CD14-positive monocyte (primary cell): ENCODE data around the gene INPP5J. TPM values are rescaled to one million over a fixed set of nuclear protein-coding genes. Genes with fewer than 3 reads are reported as not detected.

Source experiments
- DNase-seq, 3 donors: peaks; one replicate each; pipeline ENCODE4 v3.0.0-alpha.2; 2011 to 2022
- H2AFZ ChIP-seq: 2 replicates; pipeline ENCODE4 v1.6.0; 2012; ENCODE audit warnings: mild to moderate bottlenecking, low read depth, low read length, inconsistent platforms; ENCODE audit not compliant: insufficient read depth, poor library complexity, severe bottlenecking
- H3K27ac ChIP-seq, 2 donors: 1 replicate in 1 of 2; 2 replicates in 1 of 2; pipeline ENCODE4 v1.5.1; 2012 to 2013; ENCODE audit warnings: low read length in 2 of 2, control low read depth in 1 of 2, inconsistent platforms in 1 of 2, low read depth in 1 of 2, mild to moderate bottlenecking in 1 of 2
- H3K27me3 ChIP-seq, 2 donors: one replicate each; pipeline versions ENCODE4 v1.6.0 to v1.6.1; 2011 to 2013; ENCODE audit warnings: low read length in 2 of 2; ENCODE audit not compliant: control insufficient read depth in 2 of 2, insufficient read depth in 2 of 2
- H3K36me3 ChIP-seq, 2 donors: replicated peaks in 1 of 2; 1 replicate in 1 of 2; 2 replicates in 1 of 2; pipeline versions ENCODE4 v1.5.1 to v1.6.1; 2012 to 2013; ENCODE audit warnings: low read length in 2 of 2, control low read depth in 1 of 2, inconsistent platforms in 1 of 2, mild to moderate bottlenecking in 1 of 2; ENCODE audit not compliant: insufficient read depth in 2 of 2, control insufficient read depth in 1 of 2
- H3K4me1 ChIP-seq, 2 donors: 1 replicate in 1 of 2; 2 replicates in 1 of 2; pipeline versions ENCODE4 v1.5.1 to v1.6.1; 2012 to 2013; ENCODE audit warnings: low read length in 2 of 2, control low read depth in 1 of 2, inconsistent platforms in 1 of 2, mild to moderate bottlenecking in 1 of 2, moderate library complexity in 1 of 2; ENCODE audit not compliant: insufficient read depth in 2 of 2, control insufficient read depth in 1 of 2
- H3K4me2 ChIP-seq: replicated peaks from 2 replicates; pipeline ENCODE3; 2012; ENCODE audit warnings: low read length, moderate library complexity, mild to moderate bottlenecking; ENCODE audit not compliant: poor library complexity, severe bottlenecking; ENCODE audit errors: extremely low read depth
- H3K4me3 ChIP-seq, 3 experiments: fragments of 200-600 bp in 1 of 3; sonication (generic) in 1 of 3; replicated peaks in 1 of 3; 1 replicate in 2 of 3; 2 replicates in 1 of 3; pipeline ENCODE4 v1.5.1; 2011 to 2013; ENCODE audit warnings: low read length in 3 of 3, mild to moderate bottlenecking in 3 of 3, control low read depth in 2 of 3, low read depth in 2 of 3, inconsistent platforms in 1 of 3, moderate library complexity in 1 of 3
- H3K79me2 ChIP-seq: 2 replicates; pipeline ENCODE4 v1.6.0; 2012; ENCODE audit warnings: mild to moderate bottlenecking, control low read depth, inconsistent platforms, low read length, moderate library complexity; ENCODE audit not compliant: insufficient read depth
- H3K9ac ChIP-seq: 2 replicates; pipeline ENCODE4 v1.6.0; 2017; ENCODE audit warnings: low read length, mild to moderate bottlenecking; ENCODE audit not compliant: insufficient read depth, poor library complexity, severe bottlenecking
- H3K9me3 ChIP-seq, 2 donors: replicated peaks in 1 of 2; 1 replicate in 1 of 2; 2 replicates in 1 of 2; pipeline versions ENCODE4 v1.5.1 to v1.6.1; 2012 to 2013; ENCODE audit warnings: low read length in 2 of 2, control low read depth in 1 of 2; ENCODE audit not compliant: control insufficient read depth in 1 of 2, insufficient read depth in 1 of 2
- H4K20me1 ChIP-seq: 2 replicates; pipeline ENCODE4 v1.6.0; 2012; ENCODE audit warnings: mild to moderate bottlenecking, low read length, control low read depth, moderate library complexity; ENCODE audit not compliant: insufficient read depth
- H3K27ac Mint-ChIP-seq, 7 donors: one replicate each; pipeline ENCODE4 v1.8.0; 2020; ENCODE audit warnings: mild to moderate bottlenecking in 7 of 7, mixed read lengths in 7 of 7, moderate library complexity in 6 of 7, inconsistent platforms in 2 of 7
- H3K27me3 Mint-ChIP-seq, 3 donors: one replicate each; pipeline ENCODE4 v1.8.0; 2021 to 2022; ENCODE audit warnings: low read depth in 3 of 3, mild to moderate bottlenecking in 3 of 3, mixed read lengths in 3 of 3, moderate library complexity in 3 of 3, inconsistent platforms in 1 of 3
- H3K36me3 Mint-ChIP-seq, 2 donors: one replicate each; pipeline ENCODE4 v1.8.0; 2020; ENCODE audit warnings: mixed read lengths in 2 of 2, inconsistent platforms in 1 of 2, mild to moderate bottlenecking in 1 of 2
- H3K4me1 Mint-ChIP-seq: one replicate; pipeline ENCODE4 v1.8.0; 2020; ENCODE audit warnings: mild to moderate bottlenecking, mixed read lengths
- H3K4me3 Mint-ChIP-seq, 2 donors: one replicate each; pipeline ENCODE4 v1.8.0; 2020; ENCODE audit warnings: mild to moderate bottlenecking in 2 of 2, mixed read lengths in 2 of 2, moderate library complexity in 1 of 2
- H3K9me3 Mint-ChIP-seq, 7 donors: one replicate each; pipeline ENCODE4 v1.8.0; 2020 to 2022; ENCODE audit warnings: mixed read lengths in 7 of 7, mild to moderate bottlenecking in 6 of 7, moderate library complexity in 6 of 7, inconsistent platforms in 2 of 7
- WGBS: methylation state at CpG from one replicate; pipeline ENCODE4 v1.1.5; 2013; ENCODE audit warnings: missing lambda C conversion rate; ENCODE audit not compliant: insufficient coverage; 5-methylcytosine and 5-hydroxymethylcytosine counted together
- intact Hi-C, 2 donors: fragments of 100-400 bp; cut with micrococcal nuclease; formaldehyde crosslinking; loops; one replicate each; pipeline versions ENCODE4 v1.15.0 to v1.15.1; 2023
- polyA plus RNA-seq, 3 donors: library from polyadenylated mRNA; depleted of rRNA in 1 of 3; unstranded in 2 of 3; stranded (reverse) in 1 of 3; fragments of 300-500 nt in 2 of 3; fragments of >200 nt in 1 of 3; fragmentation: Illumina TruSeq in 2 of 3; gene quantifications; 1 replicate in 2 of 3; 2 replicates in 1 of 3; pipeline ENCODE4 v1.2.3, GENCODE V29; 2012 to 2021
- TF ChIP-seq, protein P1 (sequence below): fragments of 200-600 bp; IDR thresholded peaks from one replicate; pipeline ENCODE4 v1.8.0; 2022; ENCODE audit warnings: antibody characterized with exemption, mild to moderate bottlenecking

INPP5J gene
- polyA plus RNA-seq, 3 donors = 0.03 TPM; not detected in 2

- Histone ChIP-seq H3K36me3 (no peaks in the 10 kb centered on the region), H3K9me3 (no peaks in the 10 kb centered on the region), H4K20me1 (no peaks in the 10 kb centered on the region), H3K27me3 (no peaks in the 10 kb centered on the region), H2AFZ (no peak overlapping the region), H3K9ac (no peak overlapping the region), H3K4me2 (no peak overlapping the region), H3K4me3 (no peak overlapping the region), H3K27ac (no peak overlapping the region), H3K4me1 (peaks cover 40 to 55% of the 10 kb centered on the region in 2 donors), H3K79me2 (peaks cover 9% of the 10 kb centered on the region)
- H3K27me3 Mint-ChIP-seq = peaks cover 2 to 6% (median 3%) of the 10 kb centered on the region in 3 donors
- peaks cover 0 to 1% (median 0%) of the 10 kb centered on the region in 7 donors for H3K9me3 Mint-ChIP-seq
- H3K36me3 Mint-ChIP-seq = peaks cover 0 to 3% of the 10 kb centered on the region in 2 donors
- 96% methylated on average over 6 of the region's 11 CpGs for WGBS
- DNase-seq = no peak
- intact Hi-C loops = loop anchor here (5.0 kb wide), 3 partner anchors 80 to 135 kb away; partner anchors contain the start of genes MORC2 (in 2 of the 2), TUG1 (in 2 of the 2) and RNF185 (in 1 of the 2)
- H3K4me3 Mint-ChIP-seq = no peak overlapping the region
- no peak overlapping the region for H3K27ac Mint-ChIP-seq
- peaks cover 45% of the 10 kb centered on the region for H3K4me1 Mint-ChIP-seq
- TF ChIP-seq, protein P1, sequence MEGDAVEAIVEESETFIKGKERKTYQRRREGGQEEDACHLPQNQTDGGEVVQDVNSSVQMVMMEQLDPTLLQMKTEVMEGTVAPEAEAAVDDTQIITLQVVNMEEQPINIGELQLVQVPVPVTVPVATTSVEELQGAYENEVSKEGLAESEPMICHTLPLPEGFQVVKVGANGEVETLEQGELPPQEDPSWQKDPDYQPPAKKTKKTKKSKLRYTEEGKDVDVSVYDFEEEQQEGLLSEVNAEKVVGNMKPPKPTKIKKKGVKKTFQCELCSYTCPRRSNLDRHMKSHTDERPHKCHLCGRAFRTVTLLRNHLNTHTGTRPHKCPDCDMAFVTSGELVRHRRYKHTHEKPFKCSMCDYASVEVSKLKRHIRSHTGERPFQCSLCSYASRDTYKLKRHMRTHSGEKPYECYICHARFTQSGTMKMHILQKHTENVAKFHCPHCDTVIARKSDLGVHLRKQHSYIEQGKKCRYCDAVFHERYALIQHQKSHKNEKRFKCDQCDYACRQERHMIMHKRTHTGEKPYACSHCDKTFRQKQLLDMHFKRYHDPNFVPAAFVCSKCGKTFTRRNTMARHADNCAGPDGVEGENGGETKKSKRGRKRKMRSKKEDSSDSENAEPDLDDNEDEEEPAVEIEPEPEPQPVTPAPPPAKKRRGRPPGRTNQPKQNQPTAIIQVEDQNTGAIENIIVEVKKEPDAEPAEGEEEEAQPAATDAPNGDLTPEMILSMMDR = peak; percentile 6
Measured at GRCh38 chr22:31082606-31083376, 40.0 kb upstream of the INPP5J start.

DNA sequence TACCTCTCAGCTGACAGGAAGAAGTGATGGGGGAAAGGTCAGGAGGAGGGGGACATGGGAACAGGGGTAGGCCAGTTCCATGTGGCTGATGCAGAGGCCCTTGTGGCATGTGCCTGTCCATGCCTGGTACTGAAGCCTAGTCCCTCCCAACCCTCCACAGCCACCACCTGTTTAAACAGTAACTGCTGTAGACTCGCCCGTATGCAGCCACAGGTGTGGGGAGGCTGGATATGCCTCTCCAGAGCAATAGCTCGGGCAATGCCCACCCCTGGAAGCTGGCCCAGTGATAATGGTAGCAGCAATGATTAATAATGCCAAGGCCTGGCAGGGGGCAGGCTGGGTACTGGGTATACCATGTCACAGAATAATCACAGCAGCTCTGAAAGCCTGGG is 39.4 kb upstream of the INPP5J start:
- H3K4me3 Mint-ChIP-seq = no peak overlapping the region
- WGBS = 89% methylated on average over 3 of the region's 3 CpGs
- Histone ChIP-seq H3K4me1 (peaks cover 40 to 55% of the 10 kb centered on the region in 2 donors), H3K27me3 (no peaks in the 10 kb centered on the region), H3K9ac (no peak overlapping the region), H3K27ac (no peak overlapping the region), H4K20me1 (no peaks in the 10 kb centered on the region), H3K4me2 (no peak overlapping the region), H3K9me3 (no peaks in the 10 kb centered on the region), H3K36me3 (peaks cover 0 to 5% of the 10 kb centered on the region in 2 donors), H3K4me3 (no peak overlapping the region), H3K79me2 (peaks cover 9% of the 10 kb centered on the region), H2AFZ (no peak overlapping the region)
- no peak for DNase-seq
- peaks cover 4 to 9% of the 10 kb centered on the region in 2 donors for H3K36me3 Mint-ChIP-seq
- TF ChIP-seq, protein P1 = no peak
- H3K9me3 Mint-ChIP-seq = peaks cover 0 to 1% (median 0%) of the 10 kb centered on the region in 7 donors
- peaks cover 45% of the 10 kb centered on the region for H3K4me1 Mint-ChIP-seq
- peaks cover 2 to 6% (median 3%) of the 10 kb centered on the region in 3 donors for H3K27me3 Mint-ChIP-seq
- intact Hi-C loops = loop anchor here (5.0 kb wide), 3 partner anchors 79 to 136 kb away; partner anchors contain the start of genes MORC2 (in 2 of the 2), TUG1 (in 2 of the 2) and RNF185 (in 1 of the 2)
- no peak overlapping the region for H3K27ac Mint-ChIP-seq
